HG02759 (cell line): Measurements from ENCODE around the gene PCYOX1L.

Source experiments
- ATAC-seq: cut with Tn5 transposase; IDR thresholded peaks from one replicate; pipeline ENCODE4 v1.9.1; 2021; ENCODE audit warnings: mild to moderate bottlenecking, moderate library complexity; ENCODE audit not compliant: unreplicated experiment

PCYOX1L gene

DNA sequence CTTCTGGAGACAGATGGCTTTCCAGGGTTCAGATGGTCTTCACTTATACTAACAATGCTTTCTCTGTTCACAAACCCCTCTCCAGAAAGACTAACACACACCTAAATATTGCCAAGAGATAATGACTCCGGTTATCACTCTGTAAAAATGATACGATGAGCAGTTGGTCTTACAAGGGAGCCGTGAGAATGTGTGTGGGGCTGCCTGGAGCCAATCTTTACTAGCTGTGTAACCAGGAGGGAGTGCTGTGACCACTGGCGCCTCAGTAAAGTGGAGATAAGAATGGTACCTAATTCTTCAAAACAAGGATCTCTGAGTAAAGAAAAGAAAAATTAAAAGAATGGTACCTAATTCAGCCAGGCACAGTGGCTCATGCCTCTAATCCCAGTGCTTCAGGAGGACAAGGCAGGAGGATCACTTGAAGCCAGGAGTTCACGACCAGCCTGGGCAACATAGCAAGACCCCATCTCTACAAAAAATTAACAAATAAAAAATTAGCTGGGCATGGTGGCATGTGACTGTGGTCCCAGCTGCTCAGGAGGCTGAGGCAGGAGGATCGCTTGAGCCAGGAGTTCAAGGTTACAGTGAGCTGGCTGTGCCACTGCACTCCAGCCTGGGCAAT is 61.2 kb downstream of the PCYOX1L start:
- ATAC-seq = no peak
